Thyroid gland (tissue), 4 donors: ENCODE results near the gene PLEKHA6.

Experiments
- CTCF ChIP-seq, 6 experiments: fragments of 200-600 bp in 3 of 6; fragments of 450-650 bp in 3 of 6; sonication (generic) in 3 of 6; IDR thresholded peaks; one replicate each; pipeline ENCODE4 v1.5.1; 2016 to 2019; ENCODE audit warnings: antibody characterized with exemption in 6 of 6, mild to moderate bottlenecking in 2 of 6, inconsistent platforms in 1 of 6, moderate library complexity in 1 of 6
- POLR2A ChIP-seq, 2 donors: fragments of 450-650 bp; IDR thresholded peaks; one replicate each; pipeline ENCODE4 v1.6.1; 2017; ENCODE audit warnings: antibody characterized with exemption in 2 of 2, mild to moderate bottlenecking in 2 of 2, moderate library complexity in 1 of 2

GRCh38 chr1:204299814-204300365 is 59.8 kb downstream of the PLEKHA6 start:
- TF ChIP-seq CTCF (IDR thresholded peaks at IDR 0.05) (no peak), POLR2A (IDR thresholded peaks at IDR 0.05) (no peak)
